WTC11 (cell line): ENCODE results near the gene RNF40.

Experiments
- ATF1 ChIP-seq: sonication (generic); formaldehyde crosslinking; IDR thresholded peaks from 2 replicates; pipeline ENCODE4 v1.8.1; 2023; ENCODE audit warnings: mild to moderate bottlenecking, moderate library complexity, missing genetic modification reagents
- CREB1 ChIP-seq: sonication (generic); formaldehyde crosslinking; IDR thresholded peaks from 2 replicates; pipeline ENCODE4 v1.8.0; 2023; ENCODE audit warnings: mild to moderate bottlenecking, missing genetic modification reagents
- GABPB1 ChIP-seq: sonication (generic); formaldehyde crosslinking; IDR thresholded peaks from 2 replicates; pipeline ENCODE4 v1.8.1; 2023; ENCODE audit warnings: mild to moderate bottlenecking, missing genetic modification reagents
- GTF2I ChIP-seq: fragments of 250-450 bp; sonication (Bioruptor Pico); conservative IDR thresholded peaks from 2 replicates; pipeline ENCODE4 v1.4.0; 2021; ENCODE audit warnings: mild to moderate bottlenecking
- IRF2 ChIP-seq: sonication (generic); formaldehyde crosslinking; IDR thresholded peaks from 2 replicates; pipeline ENCODE4 v1.8.0; 2022; ENCODE audit warnings: low read depth, missing genetic modification reagents, borderline replicate concordance
- KAT7 ChIP-seq: sonication (generic); formaldehyde crosslinking; IDR thresholded peaks from 2 replicates; pipeline ENCODE4 v1.8.1; 2023; ENCODE audit warnings: missing genetic modification reagents, mild to moderate bottlenecking, borderline replicate concordance
- NR1H2 ChIP-seq: sonication (generic); formaldehyde crosslinking; IDR thresholded peaks from 2 replicates; pipeline ENCODE4 v1.9.0; 2021; ENCODE audit warnings: mild to moderate bottlenecking, moderate library complexity, missing genetic modification reagents
- OVOL2 ChIP-seq: fragments of 250-450 bp; sonication (Bioruptor Pico); IDR thresholded peaks from 2 replicates; pipeline ENCODE4 v1.9.0; 2021; ENCODE audit warnings: mild to moderate bottlenecking, borderline replicate concordance
- ZBTB21 ChIP-seq: sonication (generic); formaldehyde crosslinking; IDR thresholded peaks from 2 replicates; pipeline ENCODE4 v1.8.1; 2023; ENCODE audit warnings: mild to moderate bottlenecking, missing genetic modification reagents, borderline replicate concordance
- ZNF423 ChIP-seq: fragments of 250-450 bp; sonication (Bioruptor Pico); IDR thresholded peaks from 2 replicates; pipeline ENCODE4 v2.1.2; 2022; ENCODE audit warnings: mild to moderate bottlenecking, moderate library complexity
- ZNF671 ChIP-seq: fragments of 250-450 bp; sonication (Bioruptor Pico); IDR thresholded peaks from 2 replicates; pipeline ENCODE4 v1.8.0; 2021; ENCODE audit warnings: mild to moderate bottlenecking
- TF ChIP-seq, protein P1 (sequence below): fragments of 200-600 bp; IDR thresholded peaks from 2 replicates; pipeline ENCODE4 v1.8.0; 2022; ENCODE audit warnings: antibody characterized with exemption
- TF ChIP-seq, protein P2 (sequence below): sonication (generic); formaldehyde crosslinking; IDR thresholded peaks from 2 replicates; pipeline ENCODE4 v1.8.1; 2023; ENCODE audit warnings: mild to moderate bottlenecking, missing genetic modification reagents, moderate library complexity
- TF ChIP-seq, protein P3 (sequence below): sonication (generic); formaldehyde crosslinking; IDR thresholded peaks from 2 replicates; pipeline ENCODE4 v1.8.0; 2022; ENCODE audit warnings: mild to moderate bottlenecking, missing genetic modification reagents

DNA sequence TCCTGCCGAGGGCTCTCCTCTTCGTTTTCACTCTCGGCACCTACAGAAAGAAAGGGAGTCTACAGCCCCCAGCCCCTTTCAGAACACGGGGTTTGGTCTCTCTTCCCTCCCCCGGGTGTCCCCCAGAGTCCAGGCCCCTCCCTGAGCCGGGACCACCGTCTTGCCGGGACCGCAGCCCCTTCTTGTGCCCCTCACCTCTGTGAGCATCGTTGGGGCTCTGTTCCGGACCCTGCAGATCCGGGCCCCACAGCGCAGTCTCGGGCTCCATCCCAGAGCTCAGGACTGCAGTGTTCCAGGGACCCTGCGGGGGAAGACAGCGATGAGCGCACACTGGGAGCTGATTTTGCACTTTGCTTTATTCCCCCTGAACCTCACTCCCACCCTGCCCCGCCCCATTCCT lies 22.1 kb downstream of the RNF40 start:
- no peak for TF ChIP-seq CREB1
- TF ChIP-seq, protein P1, sequence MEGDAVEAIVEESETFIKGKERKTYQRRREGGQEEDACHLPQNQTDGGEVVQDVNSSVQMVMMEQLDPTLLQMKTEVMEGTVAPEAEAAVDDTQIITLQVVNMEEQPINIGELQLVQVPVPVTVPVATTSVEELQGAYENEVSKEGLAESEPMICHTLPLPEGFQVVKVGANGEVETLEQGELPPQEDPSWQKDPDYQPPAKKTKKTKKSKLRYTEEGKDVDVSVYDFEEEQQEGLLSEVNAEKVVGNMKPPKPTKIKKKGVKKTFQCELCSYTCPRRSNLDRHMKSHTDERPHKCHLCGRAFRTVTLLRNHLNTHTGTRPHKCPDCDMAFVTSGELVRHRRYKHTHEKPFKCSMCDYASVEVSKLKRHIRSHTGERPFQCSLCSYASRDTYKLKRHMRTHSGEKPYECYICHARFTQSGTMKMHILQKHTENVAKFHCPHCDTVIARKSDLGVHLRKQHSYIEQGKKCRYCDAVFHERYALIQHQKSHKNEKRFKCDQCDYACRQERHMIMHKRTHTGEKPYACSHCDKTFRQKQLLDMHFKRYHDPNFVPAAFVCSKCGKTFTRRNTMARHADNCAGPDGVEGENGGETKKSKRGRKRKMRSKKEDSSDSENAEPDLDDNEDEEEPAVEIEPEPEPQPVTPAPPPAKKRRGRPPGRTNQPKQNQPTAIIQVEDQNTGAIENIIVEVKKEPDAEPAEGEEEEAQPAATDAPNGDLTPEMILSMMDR, result no peak
- TF ChIP-seq GTF2I, result no peak
- no peak for TF ChIP-seq GABPB1 (CRISPR knock-in tag)
- TF ChIP-seq, protein P2, sequence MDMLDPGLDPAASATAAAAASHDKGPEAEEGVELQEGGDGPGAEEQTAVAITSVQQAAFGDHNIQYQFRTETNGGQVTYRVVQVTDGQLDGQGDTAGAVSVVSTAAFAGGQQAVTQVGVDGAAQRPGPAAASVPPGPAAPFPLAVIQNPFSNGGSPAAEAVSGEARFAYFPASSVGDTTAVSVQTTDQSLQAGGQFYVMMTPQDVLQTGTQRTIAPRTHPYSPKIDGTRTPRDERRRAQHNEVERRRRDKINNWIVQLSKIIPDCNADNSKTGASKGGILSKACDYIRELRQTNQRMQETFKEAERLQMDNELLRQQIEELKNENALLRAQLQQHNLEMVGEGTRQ (CRISPR knock-in tag), result no peak
- TF ChIP-seq ZNF423 (CRISPR knock-in tag), result no peak
- no peak for TF ChIP-seq IRF2 (CRISPR knock-in tag)
- no peak for TF ChIP-seq NR1H2 (CRISPR knock-in tag)
- TF ChIP-seq ZBTB21 (CRISPR knock-in tag), result no peak
- no peak for TF ChIP-seq ZNF671 (CRISPR knock-in tag)
- TF ChIP-seq KAT7 (CRISPR knock-in tag), result no peak
- TF ChIP-seq ATF1, result no peak
- TF ChIP-seq OVOL2 (CRISPR knock-in tag), result no peak
- TF ChIP-seq, protein P3, sequence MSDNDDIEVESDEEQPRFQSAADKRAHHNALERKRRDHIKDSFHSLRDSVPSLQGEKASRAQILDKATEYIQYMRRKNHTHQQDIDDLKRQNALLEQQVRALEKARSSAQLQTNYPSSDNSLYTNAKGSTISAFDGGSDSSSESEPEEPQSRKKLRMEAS (CRISPR knock-in tag), result no peak
